GM11168 (cell line): ENCODE results near the gene GPR161.
"Not testable (repeated sequence)": the region's sequence is repeated elsewhere in the genome, so short reads cannot be mapped to it uniquely, and the experiment has no call there.

Source experiments
- in situ Hi-C: fragments of 300-500 bp; cut with MboI; formaldehyde crosslinking; loops from one replicate; pipeline ENCODE4 v1.12.0; 2022; ENCODE audit warnings: low sequenced_read_pairs; ENCODE audit not compliant: unreplicated experiment

Gene GPR161

GRCh38 chr1:168089979-168090337, 46.8 kb downstream of the GPR161 start:
- in situ Hi-C loops: no loop called here

GRCh38 chr1:168089326-168089978, 47.3 kb downstream of the GPR161 start:
- in situ Hi-C loops: no loop called here

GRCh38 chr1:168088511-168089325, 48.0 kb downstream of the GPR161 start:
- in situ Hi-C loops: no loop called here

GRCh38 chr1:168087696-168088095, 49.0 kb downstream of the GPR161 start:
- in situ Hi-C loops: no loop called here

GRCh38 chr1:168086438-168086837, 50.3 kb downstream of the GPR161 start:
- in situ Hi-C loops: no loop called here

GRCh38 chr1:168085401-168085872, 51.3 kb downstream of the GPR161 start:
- in situ Hi-C loops: no loop called here

- in situ Hi-C loops: no loop called here
These were observed 52.1 kb downstream of the GPR161 start for GRCh38 chr1:168084396-168085231.

GRCh38 chr1:168083456-168084325, 53.0 kb downstream of the GPR161 start:
- in situ Hi-C loops: no loop called here

- in situ Hi-C loops: no loop called here
These were observed 54.5 kb downstream of the GPR161 start for GRCh38 chr1:168082008-168082876.

- in situ Hi-C loops: no loop called here
These were observed 55.2 kb downstream of the GPR161 start for GRCh38 chr1:168081373-168082007.

- in situ Hi-C loops: no loop called here
These were observed 57.0 kb downstream of the GPR161 start for GRCh38 chr1:168079761-168080160.

GRCh38 chr1:168069384-168069783, 67.3 kb downstream of the GPR161 start:
- in situ Hi-C loops: no loop called here

GRCh38 chr1:168065506-168065905, 71.2 kb downstream of the GPR161 start:
- in situ Hi-C loops: no loop called here

- in situ Hi-C loops: no loop called here
These were observed 72.5 kb downstream of the GPR161 start for GRCh38 chr1:168064216-168064615.

GRCh38 chr1:168057921-168058320, 78.8 kb downstream of the GPR161 start:
- in situ Hi-C loops: no loop called here

- in situ Hi-C loops: no loop called here
These were observed 79.4 kb downstream of the GPR161 start for GRCh38 chr1:168057355-168057754.

GRCh38 chr1:168056152-168056551, 80.6 kb downstream of the GPR161 start:
- in situ Hi-C loops: not testable (repeated sequence)

GRCh38 chr1:168054117-168054516, 82.6 kb downstream of the GPR161 start:
- in situ Hi-C loops: no loop called here
